HepG2 (cell line): ENCODE measurements around the gene ZDHHC14. TPM values are rescaled to one million over a fixed set of nuclear protein-coding genes. Genes with fewer than 3 reads are reported as not detected.

Experiments used
- AHR ChIP-seq: IDR thresholded peaks from 2 replicates; pipeline ENCODE4 v1.6.1; 2018; ENCODE audit warnings: missing genetic modification reagents, missing compliant biosample characterization
- GLI4 ChIP-seq: sonication (generic); formaldehyde crosslinking; IDR thresholded peaks from 2 replicates; pipeline ENCODE4 v1.5.1; 2020; ENCODE audit warnings: missing genetic modification reagents, mild to moderate bottlenecking, moderate library complexity, borderline replicate concordance
- KDM6A ChIP-seq: IDR thresholded peaks from 2 replicates; pipeline ENCODE4 v1.6.1; 2016; ENCODE audit warnings: low read depth
- NFE2 ChIP-seq: sonication (generic); formaldehyde crosslinking; IDR thresholded peaks from 2 replicates; pipeline ENCODE4 v1.4.0; 2020; ENCODE audit warnings: missing genetic modification reagents
- PHF20 ChIP-seq: sonication (generic); formaldehyde crosslinking; IDR thresholded peaks from 2 replicates; pipeline ENCODE4 v1.5.0; 2020; ENCODE audit warnings: mild to moderate bottlenecking, missing genetic modification reagents
- SIX1 ChIP-seq: sonication (generic); formaldehyde crosslinking; IDR thresholded peaks from 2 replicates; pipeline ENCODE4 v1.4.0; 2020; ENCODE audit warnings: missing genetic modification reagents, borderline replicate concordance
- SPEN ChIP-seq: sonication (generic); formaldehyde crosslinking; IDR thresholded peaks from 2 replicates; pipeline ENCODE4 v1.5.1; 2020; ENCODE audit warnings: low read depth, mild to moderate bottlenecking, missing genetic modification reagents
- ZBTB21 ChIP-seq: sonication (generic); formaldehyde crosslinking; IDR thresholded peaks from 2 replicates; pipeline ENCODE4 v1.4.0; 2020; ENCODE audit warnings: missing genetic modification reagents
- ZFP36L1 ChIP-seq: sonication (generic); formaldehyde crosslinking; IDR thresholded peaks from 2 replicates; pipeline ENCODE4 v1.8.0; 2022; ENCODE audit warnings: mild to moderate bottlenecking, missing genetic modification reagents, moderate library complexity
- ZHX2 ChIP-seq, 2 experiments: sonication (generic) in 1 of 2; formaldehyde crosslinking in 1 of 2; IDR thresholded peaks; 2 replicates each; pipeline versions ENCODE4 v1.6.1 to v1.9.0; 2014 to 2022; ENCODE audit warnings: antibody characterized with exemption in 1 of 2, borderline replicate concordance in 1 of 2, inconsistent platforms in 1 of 2, low read depth in 1 of 2, missing genetic modification reagents in 1 of 2
- ZNF3 ChIP-seq: IDR thresholded peaks from 2 replicates; pipeline ENCODE4 v1.7.0; 2017; ENCODE audit warnings: inconsistent platforms
- polyA plus RNA-seq, 8 experiments: library from polyadenylated mRNA; depleted of rRNA in 3 of 8; stranded (reverse) in 7 of 8; unstranded in 1 of 8; fragments of >200 nt; fragmentation: Illumina TruSeq in 4 of 8; extraction: Trizol in 4 of 8; gene quantifications; 2 replicates each; pipeline versions ENCODE4 v1.2.1 to v1.2.3, GENCODE V29; 2011 to 2016; ENCODE audit warnings: low read depth in 4 of 8, missing spikeins in 1 of 8, mixed read lengths in 1 of 8; ENCODE audit not compliant: insufficient read depth in 1 of 8
- total RNA-seq, 5 experiments: library from RNA; depleted of rRNA; stranded (reverse); fragments of >200 nt; fragmentation: Illumina TruSeq; extraction: Trizol; gene quantifications; 2 replicates each; pipeline ENCODE4 v1.2.3, GENCODE V29; 2016; ENCODE audit warnings: low read depth in 1 of 5
- TF ChIP-seq, protein P1 (sequence below): sonication (generic); formaldehyde crosslinking; IDR thresholded peaks from 2 replicates; pipeline ENCODE4 v1.4.0; 2020; ENCODE audit warnings: mild to moderate bottlenecking, missing genetic modification reagents, borderline replicate concordance
- TF ChIP-seq, protein P2 (sequence below): sonication (generic); formaldehyde crosslinking; IDR thresholded peaks from 2 replicates; pipeline ENCODE4 v1.5.1; 2020; ENCODE audit warnings: missing genetic modification reagents, mild to moderate bottlenecking, borderline replicate concordance
- TF ChIP-seq, protein P3 (sequence below): sonication (generic); formaldehyde crosslinking; IDR thresholded peaks from 2 replicates; pipeline ENCODE4 v1.4.0; 2020; ENCODE audit warnings: missing genetic modification reagents

ZDHHC14 gene
- total and polyA plus RNA-seq, 2 of the 13 experiments (the other 11 are each of a cell fraction or from before 2014, with no cell fraction given) = 3.7 to 9.5 TPM

DNA sequence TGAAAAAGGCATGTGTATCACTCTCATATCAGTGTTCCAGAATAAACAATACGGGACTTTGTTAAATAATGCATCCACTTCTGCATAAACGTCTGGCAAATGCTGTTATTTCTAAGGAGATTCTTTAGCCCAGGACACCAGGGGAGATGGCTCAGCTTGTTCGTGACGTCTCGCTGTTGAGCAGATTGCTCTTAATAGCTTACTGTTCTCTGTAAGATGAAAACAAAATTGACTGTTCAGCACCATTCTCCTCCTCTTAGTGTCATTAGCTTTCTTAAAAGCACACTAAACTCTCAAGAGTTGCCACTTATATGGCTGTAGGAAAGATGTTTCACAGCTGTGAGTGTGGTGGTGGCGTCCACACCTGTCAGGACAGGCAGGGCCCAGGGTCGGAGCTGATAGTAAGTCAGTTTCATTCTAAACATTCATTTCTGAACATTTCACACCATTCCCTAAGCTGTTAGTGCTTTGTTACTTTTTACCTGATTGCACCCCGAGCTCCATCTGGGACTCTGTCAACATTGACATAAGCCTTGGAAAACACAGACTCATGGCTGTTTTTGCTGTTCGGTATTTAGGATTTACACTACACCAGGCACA is 132.1 kb downstream of the ZDHHC14 start (continued):
- TF ChIP-seq, protein P1, sequence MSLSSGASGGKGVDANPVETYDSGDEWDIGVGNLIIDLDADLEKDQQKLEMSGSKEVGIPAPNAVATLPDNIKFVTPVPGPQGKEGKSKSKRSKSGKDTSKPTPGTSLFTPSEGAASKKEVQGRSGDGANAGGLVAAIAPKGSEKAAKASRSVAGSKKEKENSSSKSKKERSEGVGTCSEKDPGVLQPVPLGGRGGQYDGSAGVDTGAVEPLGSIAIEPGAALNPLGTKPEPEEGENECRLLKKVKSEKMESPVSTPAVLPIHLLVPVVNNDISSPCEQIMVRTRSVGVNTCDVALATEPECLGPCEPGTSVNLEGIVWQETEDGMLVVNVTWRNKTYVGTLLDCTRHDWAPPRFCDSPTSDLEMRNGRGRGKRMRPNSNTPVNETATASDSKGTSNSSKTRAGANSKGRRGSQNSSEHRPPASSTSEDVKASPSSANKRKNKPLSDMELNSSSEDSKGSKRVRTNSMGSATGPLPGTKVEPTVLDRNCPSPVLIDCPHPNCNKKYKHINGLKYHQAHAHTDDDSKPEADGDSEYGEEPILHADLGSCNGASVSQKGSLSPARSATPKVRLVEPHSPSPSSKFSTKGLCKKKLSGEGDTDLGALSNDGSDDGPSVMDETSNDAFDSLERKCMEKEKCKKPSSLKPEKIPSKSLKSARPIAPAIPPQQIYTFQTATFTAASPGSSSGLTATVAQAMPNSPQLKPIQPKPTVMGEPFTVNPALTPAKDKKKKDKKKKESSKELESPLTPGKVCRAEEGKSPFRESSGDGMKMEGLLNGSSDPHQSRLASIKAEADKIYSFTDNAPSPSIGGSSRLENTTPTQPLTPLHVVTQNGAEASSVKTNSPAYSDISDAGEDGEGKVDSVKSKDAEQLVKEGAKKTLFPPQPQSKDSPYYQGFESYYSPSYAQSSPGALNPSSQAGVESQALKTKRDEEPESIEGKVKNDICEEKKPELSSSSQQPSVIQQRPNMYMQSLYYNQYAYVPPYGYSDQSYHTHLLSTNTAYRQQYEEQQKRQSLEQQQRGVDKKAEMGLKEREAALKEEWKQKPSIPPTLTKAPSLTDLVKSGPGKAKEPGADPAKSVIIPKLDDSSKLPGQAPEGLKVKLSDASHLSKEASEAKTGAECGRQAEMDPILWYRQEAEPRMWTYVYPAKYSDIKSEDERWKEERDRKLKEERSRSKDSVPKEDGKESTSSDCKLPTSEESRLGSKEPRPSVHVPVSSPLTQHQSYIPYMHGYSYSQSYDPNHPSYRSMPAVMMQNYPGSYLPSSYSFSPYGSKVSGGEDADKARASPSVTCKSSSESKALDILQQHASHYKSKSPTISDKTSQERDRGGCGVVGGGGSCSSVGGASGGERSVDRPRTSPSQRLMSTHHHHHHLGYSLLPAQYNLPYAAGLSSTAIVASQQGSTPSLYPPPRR (CRISPR knock-in tag) = peak; percentile 97
- TF ChIP-seq ZBTB21 = no peak
- no peak for TF ChIP-seq PHF20
- TF ChIP-seq NFE2 (CRISPR knock-in tag) = no peak
- peak; percentile 83 for TF ChIP-seq KDM6A (CRISPR knock-in tag)
- TF ChIP-seq SIX1 (CRISPR knock-in tag) = peak; percentile 52; the same call in 1 of the 2 replicates
- no peak for TF ChIP-seq GLI4 (CRISPR knock-in tag)
- no peak for TF ChIP-seq ZNF3 (CRISPR knock-in tag)
- TF ChIP-seq ZHX2 (IDR thresholded peaks at IDR 0.05; ENCODE audit: low read depth) = 0 out of 2 replicates have a peak, but pooled peaks have one; percentile 21
- TF ChIP-seq ZHX2 (CRISPR knock-in tag; IDR thresholded peaks at IDR 0.05; ENCODE audit: borderline replicate concordance) = no peak
- TF ChIP-seq, protein P2, sequence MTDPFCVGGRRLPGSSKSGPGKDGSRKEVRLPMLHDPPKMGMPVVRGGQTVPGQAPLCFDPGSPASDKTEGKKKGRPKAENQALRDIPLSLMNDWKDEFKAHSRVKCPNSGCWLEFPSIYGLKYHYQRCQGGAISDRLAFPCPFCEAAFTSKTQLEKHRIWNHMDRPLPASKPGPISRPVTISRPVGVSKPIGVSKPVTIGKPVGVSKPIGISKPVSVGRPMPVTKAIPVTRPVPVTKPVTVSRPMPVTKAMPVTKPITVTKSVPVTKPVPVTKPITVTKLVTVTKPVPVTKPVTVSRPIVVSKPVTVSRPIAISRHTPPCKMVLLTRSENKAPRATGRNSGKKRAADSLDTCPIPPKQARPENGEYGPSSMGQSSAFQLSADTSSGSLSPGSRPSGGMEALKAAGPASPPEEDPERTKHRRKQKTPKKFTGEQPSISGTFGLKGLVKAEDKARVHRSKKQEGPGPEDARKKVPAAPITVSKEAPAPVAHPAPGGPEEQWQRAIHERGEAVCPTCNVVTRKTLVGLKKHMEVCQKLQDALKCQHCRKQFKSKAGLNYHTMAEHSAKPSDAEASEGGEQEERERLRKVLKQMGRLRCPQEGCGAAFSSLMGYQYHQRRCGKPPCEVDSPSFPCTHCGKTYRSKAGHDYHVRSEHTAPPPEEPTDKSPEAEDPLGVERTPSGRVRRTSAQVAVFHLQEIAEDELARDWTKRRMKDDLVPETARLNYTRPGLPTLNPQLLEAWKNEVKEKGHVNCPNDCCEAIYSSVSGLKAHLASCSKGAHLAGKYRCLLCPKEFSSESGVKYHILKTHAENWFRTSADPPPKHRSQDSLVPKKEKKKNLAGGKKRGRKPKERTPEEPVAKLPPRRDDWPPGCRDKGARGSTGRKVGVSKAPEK (CRISPR knock-in tag) = no peak
- TF ChIP-seq SPEN (CRISPR knock-in tag) = peak; percentile 54
- TF ChIP-seq AHR (CRISPR knock-in tag) = no peak
- TF ChIP-seq, protein P3, sequence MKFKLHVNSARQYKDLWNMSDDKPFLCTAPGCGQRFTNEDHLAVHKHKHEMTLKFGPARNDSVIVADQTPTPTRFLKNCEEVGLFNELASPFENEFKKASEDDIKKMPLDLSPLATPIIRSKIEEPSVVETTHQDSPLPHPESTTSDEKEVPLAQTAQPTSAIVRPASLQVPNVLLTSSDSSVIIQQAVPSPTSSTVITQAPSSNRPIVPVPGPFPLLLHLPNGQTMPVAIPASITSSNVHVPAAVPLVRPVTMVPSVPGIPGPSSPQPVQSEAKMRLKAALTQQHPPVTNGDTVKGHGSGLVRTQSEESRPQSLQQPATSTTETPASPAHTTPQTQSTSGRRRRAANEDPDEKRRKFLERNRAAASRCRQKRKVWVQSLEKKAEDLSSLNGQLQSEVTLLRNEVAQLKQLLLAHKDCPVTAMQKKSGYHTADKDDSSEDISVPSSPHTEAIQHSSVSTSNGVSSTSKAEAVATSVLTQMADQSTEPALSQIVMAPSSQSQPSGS (CRISPR knock-in tag) = peak; percentile 64; the same call in 1 of the 2 replicates
- TF ChIP-seq ZFP36L1 = peak; percentile 68
